ENCODE measurements around the gene STK10. TPM values are rescaled to one million over a fixed set of nuclear protein-coding genes. Genes with fewer than 3 reads are reported as not detected.

Gene STK10
- total and polyA plus RNA-seq, 9 of the 15 experiments (the other 6 are each of a cell fraction or from before 2014, with no cell fraction given) = 0.30 to 6.7 (median 2.4) TPM

DNA sequence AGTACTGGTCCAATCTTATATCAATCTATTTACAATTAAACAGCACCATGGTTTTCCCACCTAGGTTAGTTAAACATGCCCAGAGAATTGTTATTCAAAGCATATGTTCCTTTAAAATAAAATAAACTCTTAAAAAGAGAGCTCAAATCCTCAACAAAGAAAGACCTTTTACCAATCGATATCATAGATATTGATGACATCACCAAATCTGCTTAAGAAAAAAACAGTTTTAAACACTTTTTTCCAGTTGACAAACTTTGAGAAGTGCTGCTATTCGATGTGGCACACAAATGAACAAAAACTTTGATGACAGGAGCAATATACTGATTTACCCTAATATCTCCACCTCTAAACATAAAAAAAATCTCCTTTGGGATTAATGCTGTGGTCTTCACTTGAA, 21.7 kb upstream of the STK10 start:
- Histone ChIP-seq H3K9me3 (replicated peaks; ENCODE audit: control insufficient read depth, insufficient read depth, low read depth, low read length) (no peaks in the 10 kb centered on the region), H3K9ac (ENCODE audit: insufficient read depth in 1 of 2, low read depth in 2 of 2, low read length in 2 of 2) (no peak overlapping the region), H3K4me2 (ENCODE audit: insufficient read depth, low read length) (no peak overlapping the region), H3K4me1 (replicated peaks in 1 of 2; ENCODE audit: control insufficient read depth in 2 of 2, insufficient read depth in 2 of 2, low read length in 2 of 2) (no peaks in the 10 kb centered on the region), H4K20me1 (replicated peaks; ENCODE audit: control insufficient read depth, insufficient read depth, low read length) (0 out of 2 replicates have a peak, but pooled peaks cover 4% of the 10 kb centered on the region), H3K36me3 (ENCODE audit: control insufficient read depth, insufficient read depth, low read length) (no peaks in the 10 kb centered on the region), H2AFZ (ENCODE audit: low read depth, low read length) (no peak overlapping the region), H3K4me3 (no peak overlapping the region), H3K9me1 (ENCODE audit: control insufficient read depth, insufficient read depth, low read length) (no peaks in the 10 kb centered on the region), H3K27me3 (ENCODE audit: control insufficient read depth in 2 of 2, insufficient read depth in 2 of 2, low read length in 2 of 2) (peaks cover 38 to 41% of the 10 kb centered on the region in 2 experiments; a peak in 4 of 5 replicates), H3K79me2 (ENCODE audit: control insufficient read depth, insufficient read depth, low read length) (no peaks in the 10 kb centered on the region), H3K27ac (ENCODE audit: extremely low read depth, low read depth, low read length) (no peak overlapping the region)
- 0% methylated on average over 2 of the region's 2 CpGs for WGBS (ENCODE audit: insufficient coverage, low coverage, missing lambda C conversion rate)
- FAIRE-seq (no peak), ATAC-seq (no peak), DNase-seq (ENCODE audit: extremely low read depth in 1 of 4, low spot score in 3 of 4) (no peak)
- ChIA-PET CTCF (ENCODE audit: low intra/inter-chr PET ratio) (no interaction called here), POLR2A (no interaction called here)
- TF ChIP-seq TRIM24 (IDR thresholded peaks at IDR 0.05) (no peak), MCM5 (IDR thresholded peaks at IDR 0.05; ENCODE audit: low read depth) (no peak), ZNF316 (IDR thresholded peaks at IDR 0.05) (peak; percentile 40; the same call in 1 of the 2 replicates), RBM25 (IDR thresholded peaks at IDR 0.05; ENCODE audit: low read depth, low read length, severe bottlenecking) (no peak), ZNF146 (CRISPR knock-in tag; IDR thresholded peaks at IDR 0.05; ENCODE audit: unreplicated experiment) (no peak), ZNF41 (CRISPR knock-in tag; conservative IDR thresholded peaks at IDR 0.05) (no peak)
- intact Hi-C loops (cut with micrococcal nuclease) (no loop called here), in situ Hi-C loops (cut with MboI) (no loop called here)
- no TSS peak for BruUV-seq (replicated peaks)

DNA sequence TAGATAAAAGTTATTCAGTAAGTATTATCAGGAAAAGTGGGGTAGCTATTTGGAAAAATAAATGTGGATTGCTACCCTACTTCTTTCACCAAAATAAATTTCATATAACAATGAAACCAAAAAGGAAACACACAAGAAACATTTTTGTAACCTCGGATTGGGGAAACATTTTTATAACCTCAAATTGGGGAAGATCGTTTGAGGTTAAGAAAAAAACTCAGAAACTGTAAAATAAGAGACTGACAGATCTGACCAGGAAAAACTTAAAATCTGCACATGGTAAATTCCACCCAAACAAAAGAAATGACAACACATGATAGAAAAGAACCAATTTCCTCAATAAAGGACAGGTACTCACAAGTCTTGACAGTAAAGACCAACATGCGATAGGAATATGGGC, 19.5 kb upstream of the STK10 start:
- Histone ChIP-seq H3K27ac (ENCODE audit: extremely low read depth, low read depth, low read length) (no peak overlapping the region), H3K9me1 (ENCODE audit: control insufficient read depth, insufficient read depth, low read length) (no peaks in the 10 kb centered on the region), H3K79me2 (ENCODE audit: control insufficient read depth, insufficient read depth, low read length) (no peaks in the 10 kb centered on the region), H3K4me1 (replicated peaks in 1 of 2; ENCODE audit: control insufficient read depth in 2 of 2, insufficient read depth in 2 of 2, low read length in 2 of 2) (no peaks in the 10 kb centered on the region), H3K4me2 (ENCODE audit: insufficient read depth, low read length) (no peak overlapping the region), H3K27me3 (ENCODE audit: control insufficient read depth in 2 of 2, insufficient read depth in 2 of 2, low read length in 2 of 2) (peaks cover 22 to 31% of the 10 kb centered on the region in 2 experiments; a peak in 4 of 5 replicates), H3K9me3 (replicated peaks; ENCODE audit: control insufficient read depth, insufficient read depth, low read depth, low read length) (no peaks in the 10 kb centered on the region), H2AFZ (ENCODE audit: low read depth, low read length) (no peak overlapping the region), H3K4me3 (no peak overlapping the region), H3K9ac (ENCODE audit: insufficient read depth in 1 of 2, low read depth in 2 of 2, low read length in 2 of 2) (no peak overlapping the region), H4K20me1 (replicated peaks; ENCODE audit: control insufficient read depth, insufficient read depth, low read length) (0 out of 2 replicates have a peak, but pooled peaks cover 4% of the 10 kb centered on the region), H3K36me3 (ENCODE audit: control insufficient read depth, insufficient read depth, low read length) (no peaks in the 10 kb centered on the region)
- intact Hi-C loops (cut with micrococcal nuclease) = no loop called here
- ChIA-PET POLR2A (no interaction called here), CTCF (ENCODE audit: low intra/inter-chr PET ratio) (no interaction called here)
- ATAC-seq (no peak), DNase-seq (ENCODE audit: extremely low read depth in 1 of 4, low spot score in 3 of 4) (no peak), FAIRE-seq (no peak)
- 4% methylated on average over 3 of the region's 3 CpGs for WGBS (ENCODE audit: insufficient coverage, low coverage, missing lambda C conversion rate)
- no TSS peak for BruUV-seq (replicated peaks)
- in situ Hi-C loops (cut with MboI) = no loop called here
- TF ChIP-seq, protein P1, sequence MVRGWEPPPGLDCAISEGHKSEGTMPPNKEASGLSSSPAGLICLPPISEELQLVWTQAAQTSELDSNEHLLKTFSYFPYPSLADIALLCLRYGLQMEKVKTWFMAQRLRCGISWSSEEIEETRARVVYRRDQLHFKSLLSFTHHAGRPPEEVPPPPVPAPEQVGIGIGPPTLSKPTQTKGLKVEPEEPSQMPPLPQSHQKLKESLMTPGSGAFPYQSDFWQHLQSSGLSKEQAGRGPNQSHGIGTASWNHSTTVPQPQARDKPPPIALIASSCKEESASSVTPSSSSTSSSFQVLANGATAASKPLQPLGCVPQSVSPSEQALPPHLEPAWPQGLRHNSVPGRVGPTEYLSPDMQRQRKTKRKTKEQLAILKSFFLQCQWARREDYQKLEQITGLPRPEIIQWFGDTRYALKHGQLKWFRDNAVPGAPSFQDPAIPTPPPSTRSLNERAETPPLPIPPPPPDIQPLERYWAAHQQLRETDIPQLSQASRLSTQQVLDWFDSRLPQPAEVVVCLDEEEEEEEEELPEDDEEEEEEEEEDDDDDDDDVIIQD (CRISPR knock-in tag; IDR thresholded peaks at IDR 0.05) = no peak
- TF ChIP-seq RAD51 (IDR thresholded peaks at IDR 0.05; ENCODE audit: borderline replicate concordance, low read depth) (no peak), POLR2G (IDR thresholded peaks at IDR 0.05; ENCODE audit: low read depth, low read length) (no peak), GTF2A2 (tag; IDR thresholded peaks at IDR 0.05) (no peak), PHF21A (IDR thresholded peaks at IDR 0.05; ENCODE audit: borderline replicate concordance, low read depth) (no peak), ZNF764 (CRISPR knock-in tag; IDR thresholded peaks at IDR 0.05; ENCODE audit: low read depth) (no peak)
- TF ChIP-seq, protein P2, sequence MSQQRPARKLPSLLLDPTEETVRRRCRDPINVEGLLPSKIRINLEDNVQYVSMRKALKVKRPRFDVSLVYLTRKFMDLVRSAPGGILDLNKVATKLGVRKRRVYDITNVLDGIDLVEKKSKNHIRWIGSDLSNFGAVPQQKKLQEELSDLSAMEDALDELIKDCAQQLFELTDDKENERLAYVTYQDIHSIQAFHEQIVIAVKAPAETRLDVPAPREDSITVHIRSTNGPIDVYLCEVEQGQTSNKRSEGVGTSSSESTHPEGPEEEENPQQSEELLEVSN (IDR thresholded peaks at IDR 0.05; ENCODE audit: borderline replicate concordance in 1 of 2, extremely low read depth in 1 of 2, insufficient read depth in 1 of 2, insufficient read length in 1 of 2, low read depth in 1 of 2, low read length in 1 of 2, poor library complexity in 1 of 2, severe bottlenecking in 1 of 2) = no peak
- TF ChIP-seq, protein P3, sequence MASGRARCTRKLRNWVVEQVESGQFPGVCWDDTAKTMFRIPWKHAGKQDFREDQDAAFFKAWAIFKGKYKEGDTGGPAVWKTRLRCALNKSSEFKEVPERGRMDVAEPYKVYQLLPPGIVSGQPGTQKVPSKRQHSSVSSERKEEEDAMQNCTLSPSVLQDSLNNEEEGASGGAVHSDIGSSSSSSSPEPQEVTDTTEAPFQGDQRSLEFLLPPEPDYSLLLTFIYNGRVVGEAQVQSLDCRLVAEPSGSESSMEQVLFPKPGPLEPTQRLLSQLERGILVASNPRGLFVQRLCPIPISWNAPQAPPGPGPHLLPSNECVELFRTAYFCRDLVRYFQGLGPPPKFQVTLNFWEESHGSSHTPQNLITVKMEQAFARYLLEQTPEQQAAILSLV (tag; IDR thresholded peaks at IDR 0.05) = no peak
